ENCODE results near the gene ULK2. TPM values are rescaled to one million over a fixed set of nuclear protein-coding genes. Genes with fewer than 3 reads are reported as not detected.

ULK2 gene
- total RNA-seq, 2 experiments from 2014 or later = 14.4 to 17.2 TPM

- H3K27me3 Mint-ChIP-seq = peaks cover 12% of the 10 kb centered on the region
- peaks cover 6% of the 10 kb centered on the region for H3K4me1 Mint-ChIP-seq
- ChIA-PET CTCF (interaction anchor here (1.0 kb wide), 1 partner anchor 242 kb away, joined by 3 read pairs; no protein-coding TSS in a partner anchor), POLR2A (no interaction called here)
- no peak overlapping the region for H3K27ac Mint-ChIP-seq
- no peak overlapping the region for H3K4me3 Mint-ChIP-seq
- no peak for DNase-seq
- no peaks in the 10 kb centered on the region for H3K36me3 Mint-ChIP-seq (ENCODE audit: low read depth)
- no peaks in the 10 kb centered on the region for H3K9me3 Mint-ChIP-seq
Observed at GRCh38 chr17:19747159-19747719, 120.5 kb downstream of the ULK2 start.

DNA sequence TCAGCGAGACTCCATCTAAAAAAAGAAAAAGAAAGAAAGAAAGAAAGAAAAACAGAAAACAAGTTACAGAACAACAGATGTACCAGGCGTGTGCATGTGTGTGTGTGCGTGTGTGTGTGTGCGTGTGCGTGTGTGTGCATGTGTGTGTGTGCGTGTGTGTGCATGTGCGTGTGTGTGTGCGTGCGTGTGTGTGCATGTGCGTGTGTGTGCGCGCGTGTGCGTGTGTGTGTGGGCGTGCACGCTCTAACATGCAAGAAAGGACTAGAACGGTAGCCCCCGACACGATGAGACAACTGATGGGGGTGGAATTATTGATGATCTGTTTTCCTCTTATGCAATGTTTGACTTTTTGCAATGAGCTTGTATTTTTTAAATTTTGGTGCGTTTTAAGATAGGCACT, 121.2 kb downstream of the ULK2 start:
- ChIA-PET CTCF (interaction anchor here (1.0 kb wide), 1 partner anchor 243 kb away, joined by 3 read pairs; no protein-coding TSS in a partner anchor), POLR2A (no interaction called here)
- no peak for DNase-seq
- H3K4me3 Mint-ChIP-seq = no peak overlapping the region
- H3K36me3 Mint-ChIP-seq (ENCODE audit: low read depth) = no peaks in the 10 kb centered on the region
- peaks cover 12% of the 10 kb centered on the region for H3K27me3 Mint-ChIP-seq
- H3K27ac Mint-ChIP-seq = no peak overlapping the region
- peaks cover 6% of the 10 kb centered on the region for H3K4me1 Mint-ChIP-seq
- H3K9me3 Mint-ChIP-seq = no peaks in the 10 kb centered on the region

- peak; percentile 82 for DNase-seq
- H3K36me3 Mint-ChIP-seq (ENCODE audit: low read depth) = no peaks in the 10 kb centered on the region
- no peaks in the 10 kb centered on the region for H3K9me3 Mint-ChIP-seq
- H3K27me3 Mint-ChIP-seq = peaks cover 12% of the 10 kb centered on the region
- H3K27ac Mint-ChIP-seq = no peak overlapping the region
- no peak overlapping the region for H3K4me3 Mint-ChIP-seq
- CTCF ChIA-PET = interaction anchor here (0.6 to 1.8 kb wide), 22 partner anchors 9 to 502 kb away, joined by 3 to 16 read pairs (median 4); partner anchors contain the start of genes ALDH3A2 and B9D1
- POLR2A ChIA-PET = no interaction called here
- peaks cover 6% of the 10 kb centered on the region for H3K4me1 Mint-ChIP-seq
Observed at GRCh38 chr17:19744922-19745757, 122.6 kb downstream of the ULK2 start.

- no peak for DNase-seq
- H3K4me3 Mint-ChIP-seq = peak overlapping the region; percentile 45
- H3K9me3 Mint-ChIP-seq = no peaks in the 10 kb centered on the region
- ChIA-PET POLR2A (no interaction called here), CTCF (interaction anchor here (0.6 to 1.8 kb wide), 22 partner anchors 9 to 501 kb away, joined by 3 to 16 read pairs (median 4); partner anchors contain the start of genes ALDH3A2 and B9D1)
- peaks cover 12% of the 10 kb centered on the region for H3K27me3 Mint-ChIP-seq
- H3K36me3 Mint-ChIP-seq (ENCODE audit: low read depth) = no peaks in the 10 kb centered on the region
- no peak overlapping the region for H3K27ac Mint-ChIP-seq
- H3K4me1 Mint-ChIP-seq = peaks cover 6% of the 10 kb centered on the region
Observed at GRCh38 chr17:19744492-19744891, 123.2 kb downstream of the ULK2 start.

DNA sequence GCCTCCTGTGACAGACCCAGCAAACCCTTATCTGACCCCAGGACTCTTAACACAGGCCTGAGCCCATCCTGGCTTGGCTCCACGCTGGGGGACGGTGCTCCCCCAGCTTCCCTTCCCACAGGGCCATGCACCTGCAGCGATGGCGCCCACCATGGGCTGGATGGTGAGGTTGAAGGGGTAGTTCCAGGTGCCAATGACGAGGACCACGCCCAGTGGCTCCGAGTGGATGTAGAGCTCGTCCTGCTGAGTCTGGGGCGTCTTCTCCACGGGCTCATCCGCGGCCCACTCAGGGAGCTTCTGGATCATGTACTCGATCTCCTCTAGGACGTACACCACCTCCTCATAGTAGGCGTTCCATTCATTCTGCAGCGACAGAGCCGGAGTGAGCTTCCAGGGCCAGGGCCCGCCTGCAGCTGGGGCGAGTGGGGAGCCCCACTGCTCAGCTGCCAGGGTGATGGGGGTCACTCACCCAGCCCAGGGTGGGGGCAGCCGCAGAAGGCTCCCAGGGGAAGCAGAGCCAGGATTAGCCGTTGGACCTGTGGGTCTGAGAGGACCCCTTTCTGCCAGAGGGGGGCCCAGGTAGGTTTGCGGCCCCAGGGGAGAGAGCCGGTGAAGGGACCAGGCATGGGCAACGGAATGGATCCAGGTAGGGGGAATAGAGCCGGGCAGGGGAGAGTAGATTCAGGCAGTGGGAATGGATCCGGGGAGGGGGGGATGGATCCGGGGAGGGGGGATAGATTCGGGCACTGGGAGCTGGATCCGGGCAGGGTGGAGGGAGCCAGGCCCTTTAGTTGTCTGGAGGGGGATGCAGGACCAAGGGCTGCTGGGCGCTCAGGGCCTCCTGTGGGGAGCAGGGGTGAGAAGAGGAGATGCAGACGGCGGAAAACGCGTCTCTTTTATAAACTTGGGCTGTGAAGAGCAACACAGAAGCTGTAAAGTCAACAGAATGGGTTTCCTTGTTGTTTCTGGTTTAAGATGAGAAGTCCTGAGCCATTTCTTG, 124.3 kb downstream of the ULK2 start:
- Mint-ChIP-seq H3K4me3 (no peak overlapping the region), H3K4me1 (peaks cover 6% of the 10 kb centered on the region), H3K27me3 (peaks cover 8% of the 10 kb centered on the region), H3K9me3 (no peaks in the 10 kb centered on the region), H3K27ac (no peak overlapping the region), H3K36me3 (ENCODE audit: low read depth) (no peaks in the 10 kb centered on the region)
- no peak for DNase-seq
- CTCF ChIA-PET = interaction anchor here (1.8 kb wide), 1 partner anchor 10 kb away, joined by 16 read pairs; no protein-coding TSS in a partner anchor
- POLR2A ChIA-PET = no interaction called here

GRCh38 chr17:19742495-19742894, 125.2 kb downstream of the ULK2 start:
- ChIA-PET POLR2A (no interaction called here), CTCF (no interaction called here)
- no peak for DNase-seq
- Mint-ChIP-seq H3K4me1 (peaks cover 6% of the 10 kb centered on the region), H3K36me3 (ENCODE audit: low read depth) (no peaks in the 10 kb centered on the region), H3K27me3 (peaks cover 2% of the 10 kb centered on the region), H3K27ac (no peak overlapping the region), H3K9me3 (no peaks in the 10 kb centered on the region), H3K4me3 (no peak overlapping the region)

GRCh38 chr17:19741832-19742457, 125.8 kb downstream of the ULK2 start:
- Mint-ChIP-seq H3K4me1 (peaks cover 6% of the 10 kb centered on the region), H3K4me3 (no peak overlapping the region)
- POLR2A ChIA-PET = no interaction called here

GRCh38 chr17:19740933-19741332, 126.8 kb downstream of the ULK2 start:
- Mint-ChIP-seq H3K27ac (no peak overlapping the region), H3K4me3 (no peak overlapping the region), H3K9me3 (no peaks in the 10 kb centered on the region), H3K36me3 (ENCODE audit: low read depth) (no peaks in the 10 kb centered on the region), H3K4me1 (peaks cover 6% of the 10 kb centered on the region), H3K27me3 (no peaks in the 10 kb centered on the region)
- no peak for DNase-seq
- POLR2A ChIA-PET = interaction anchor here (1.1 kb wide), 1 partner anchor 32 kb away, joined by 3 read pairs; no protein-coding TSS in a partner anchor
- CTCF ChIA-PET = no interaction called here

More at GRCh38 chr17:19741832-19742457, 125.8 kb downstream of the ULK2 start:
- no peak overlapping the region for H3K27ac Mint-ChIP-seq
- H3K36me3 Mint-ChIP-seq (ENCODE audit: low read depth) = no peaks in the 10 kb centered on the region
- CTCF ChIA-PET = no interaction called here
- no peaks in the 10 kb centered on the region for H3K9me3 Mint-ChIP-seq
- no peak for DNase-seq
- H3K27me3 Mint-ChIP-seq = peaks cover 1% of the 10 kb centered on the region

DNA sequence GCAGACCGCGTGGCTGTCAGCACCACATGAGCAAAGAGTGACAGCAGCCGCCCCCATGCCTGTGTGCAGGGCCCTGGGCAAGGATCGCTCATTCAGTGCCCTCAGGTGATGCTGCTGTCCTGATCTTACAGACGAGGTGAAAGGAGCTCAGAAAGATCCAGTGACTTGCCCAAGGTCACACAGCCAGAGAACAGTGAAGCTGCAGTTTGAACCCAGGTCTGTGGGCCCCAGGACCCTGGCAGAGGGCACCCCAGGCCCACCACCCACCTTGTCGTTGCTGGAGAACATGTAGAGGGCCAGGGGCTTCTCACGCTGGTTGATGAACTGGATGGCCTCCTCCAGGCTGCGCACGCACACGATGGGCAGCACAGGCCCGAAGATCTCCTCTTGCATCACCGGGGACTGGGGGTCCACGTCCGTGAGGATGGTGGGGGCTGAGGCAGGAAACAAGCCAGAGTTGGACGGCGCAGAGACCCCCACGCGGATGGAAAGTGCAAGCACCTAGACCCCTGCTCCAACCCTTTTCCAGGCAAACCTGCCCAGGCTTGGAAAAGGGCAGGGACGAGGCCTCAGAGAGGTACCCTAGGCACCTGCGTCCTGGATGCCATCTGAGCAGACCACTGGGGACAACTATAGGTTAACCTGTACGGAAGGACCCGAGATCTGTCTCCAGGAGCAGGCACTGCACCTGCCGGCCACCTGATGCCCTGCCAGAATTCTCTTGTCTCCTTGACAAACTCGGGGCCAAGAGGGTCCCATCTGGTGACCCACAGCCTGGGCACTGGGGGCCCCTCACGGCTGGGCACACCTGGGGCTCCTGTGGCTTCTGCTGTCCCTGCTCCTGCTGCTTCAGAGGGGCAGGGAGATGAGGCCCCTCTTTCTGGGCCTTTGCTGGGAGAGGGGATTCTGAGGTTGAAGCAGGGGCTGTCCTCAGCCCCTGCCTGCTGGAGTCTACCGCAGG, 128.2 kb downstream of the ULK2 start:
- ChIA-PET POLR2A (interaction anchor here (1.1 kb wide), 1 partner anchor 33 kb away, joined by 3 read pairs; no protein-coding TSS in a partner anchor), CTCF (interaction anchor here (0.6 kb wide), 1 partner anchor 178 kb away, joined by 3 read pairs; no protein-coding TSS in a partner anchor)
- Mint-ChIP-seq H3K4me3 (no peak overlapping the region), H3K27ac (no peak overlapping the region), H3K4me1 (peaks cover 3% of the 10 kb centered on the region), H3K36me3 (ENCODE audit: low read depth) (no peaks in the 10 kb centered on the region), H3K9me3 (no peaks in the 10 kb centered on the region), H3K27me3 (no peaks in the 10 kb centered on the region)
- no peak for DNase-seq

- no peaks in the 10 kb centered on the region for H3K9me3 Mint-ChIP-seq
- ChIA-PET CTCF (no interaction called here), POLR2A (no interaction called here)
- no peaks in the 10 kb centered on the region for H3K36me3 Mint-ChIP-seq (ENCODE audit: low read depth)
- no peaks in the 10 kb centered on the region for H3K27me3 Mint-ChIP-seq
- no peak overlapping the region for H3K4me3 Mint-ChIP-seq
- H3K27ac Mint-ChIP-seq = no peak overlapping the region
- no peaks in the 10 kb centered on the region for H3K4me1 Mint-ChIP-seq
- no peak for DNase-seq
Observed at GRCh38 chr17:19738757-19739156, 129.0 kb downstream of the ULK2 start.

- ChIA-PET CTCF (no interaction called here), POLR2A (no interaction called here)
- H3K36me3 Mint-ChIP-seq (ENCODE audit: low read depth) = no peaks in the 10 kb centered on the region
- no peak overlapping the region for H3K27ac Mint-ChIP-seq
- no peaks in the 10 kb centered on the region for H3K27me3 Mint-ChIP-seq
- no peaks in the 10 kb centered on the region for H3K4me1 Mint-ChIP-seq
- no peaks in the 10 kb centered on the region for H3K9me3 Mint-ChIP-seq
- no peak for DNase-seq
- no peak overlapping the region for H3K4me3 Mint-ChIP-seq
Observed at GRCh38 chr17:19738073-19738449, 129.7 kb downstream of the ULK2 start.

Data from activated CD4-positive, alpha-beta memory T cell treated with anti-CD3 and anti-CD28 coated beads, Interleukin-2, amount 10 ng/mL, durations not matched to agents 7 days and 5 days (primary cell).